ENCODE data around the gene GNL1.

Gene GNL1

GRCh38 chr6:30515944-30516753 is 40.1 kb downstream of the GNL1 start:
- DNase-seq (ENCODE audit: low read depth): peak; percentile 54
- H3K4me3 ChIP-seq (ENCODE audit: low read depth, low read length): peak overlapping the region; percentile 46
- no peak for TF ChIP-seq CTCF (IDR thresholded peaks at IDR 0.05; ENCODE audit: control insufficient read depth, extremely low read depth, insufficient read depth)

- DNase-seq (ENCODE audit: low read depth): no peak
- H3K4me3 ChIP-seq (ENCODE audit: low read depth, low read length): no peak overlapping the region
- no peak for TF ChIP-seq CTCF (IDR thresholded peaks at IDR 0.05; ENCODE audit: control insufficient read depth, extremely low read depth, insufficient read depth)
Observed at GRCh38 chr6:30515106-30515505, 41.2 kb downstream of the GNL1 start.

GRCh38 chr6:30513451-30513850 is 42.8 kb downstream of the GNL1 start:
- no peak overlapping the region for H3K4me3 ChIP-seq (ENCODE audit: low read depth, low read length)
- DNase-seq (ENCODE audit: low read depth): no peak
- TF ChIP-seq CTCF (IDR thresholded peaks at IDR 0.05; ENCODE audit: control insufficient read depth, extremely low read depth, insufficient read depth): no peak

DNA sequence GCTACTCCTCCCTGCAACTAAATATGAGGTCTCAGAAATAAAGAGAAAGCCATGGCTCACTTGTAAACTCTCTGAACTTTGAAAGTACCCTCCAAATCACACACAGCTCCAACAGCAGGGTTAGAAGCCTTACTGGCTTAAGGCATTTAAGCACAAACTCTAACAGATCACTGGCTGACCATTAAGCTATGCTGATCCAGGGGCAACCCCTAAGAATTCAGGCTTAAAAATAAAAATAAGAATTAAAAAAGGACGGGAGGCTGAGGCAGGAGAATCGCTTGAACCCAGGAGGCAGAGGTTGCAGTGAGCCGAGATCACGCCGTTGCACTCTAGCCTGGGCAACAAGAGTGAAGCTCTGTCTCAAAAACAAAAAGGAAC is 45.1 kb downstream of the GNL1 start:
- H3K4me3 ChIP-seq (ENCODE audit: low read depth, low read length): no peak overlapping the region
- TF ChIP-seq CTCF (IDR thresholded peaks at IDR 0.05; ENCODE audit: control insufficient read depth, extremely low read depth, insufficient read depth): no peak
- no peak for DNase-seq (ENCODE audit: low read depth)

DNA sequence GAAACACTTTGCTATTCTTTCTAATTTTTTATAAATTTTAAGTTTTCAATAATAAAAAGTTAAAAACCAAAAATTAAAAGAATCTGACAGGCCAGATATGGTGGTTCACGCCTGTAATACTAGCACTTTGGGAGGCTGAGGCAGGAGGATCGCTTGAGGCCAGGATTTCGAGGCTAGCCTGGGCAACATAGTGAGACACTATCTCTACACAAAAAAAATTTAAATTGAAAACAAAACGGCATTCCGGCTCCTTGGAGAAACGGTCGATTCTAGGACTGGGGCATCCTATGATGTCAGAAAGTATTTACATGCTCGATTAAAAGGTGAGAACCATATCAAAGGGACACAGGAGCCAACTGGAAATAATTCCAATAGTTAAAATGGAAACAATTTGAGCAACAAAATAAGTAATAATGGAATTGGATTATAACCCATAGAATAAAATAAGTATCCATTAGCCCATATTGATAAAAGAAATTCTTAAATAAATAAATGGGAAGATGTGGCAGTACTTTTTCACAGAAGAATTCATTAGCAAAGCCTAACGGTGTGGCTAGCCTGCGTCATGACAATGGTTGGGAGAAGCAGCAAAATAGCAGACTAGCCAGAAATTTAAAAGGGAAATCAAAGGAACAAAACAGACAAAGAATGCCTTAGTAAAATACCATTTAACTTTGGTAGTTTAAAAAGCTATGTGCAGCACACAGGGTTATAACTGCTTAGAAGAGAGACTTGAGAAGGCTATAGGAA is 45.7 kb downstream of the GNL1 start:
- TF ChIP-seq CTCF (IDR thresholded peaks at IDR 0.05; ENCODE audit: control insufficient read depth, extremely low read depth, insufficient read depth): no peak
- no peak for DNase-seq (ENCODE audit: low read depth)
- H3K4me3 ChIP-seq (ENCODE audit: low read depth, low read length): no peak overlapping the region

GRCh38 chr6:30508890-30509736 is 47.2 kb downstream of the GNL1 start:
- no peak for DNase-seq (ENCODE audit: low read depth)
- H3K4me3 ChIP-seq (ENCODE audit: low read depth, low read length): no peak overlapping the region

More at GRCh38 chr6:30508890-30509736, 47.2 kb downstream of the GNL1 start:
- TF ChIP-seq CTCF (IDR thresholded peaks at IDR 0.05; ENCODE audit: control insufficient read depth, extremely low read depth, insufficient read depth): no peak

All from LNCaP clone FGC (cell line).